ENCODE results near the gene COL5A2.

Gene COL5A2

GRCh38 chr2:189095101-189095500 lies 84.5 kb downstream of the COL5A2 start:
- DNase-seq: no peak

GRCh38 chr2:189092936-189093335 lies 86.6 kb downstream of the COL5A2 start:
- no peak for DNase-seq

DNA sequence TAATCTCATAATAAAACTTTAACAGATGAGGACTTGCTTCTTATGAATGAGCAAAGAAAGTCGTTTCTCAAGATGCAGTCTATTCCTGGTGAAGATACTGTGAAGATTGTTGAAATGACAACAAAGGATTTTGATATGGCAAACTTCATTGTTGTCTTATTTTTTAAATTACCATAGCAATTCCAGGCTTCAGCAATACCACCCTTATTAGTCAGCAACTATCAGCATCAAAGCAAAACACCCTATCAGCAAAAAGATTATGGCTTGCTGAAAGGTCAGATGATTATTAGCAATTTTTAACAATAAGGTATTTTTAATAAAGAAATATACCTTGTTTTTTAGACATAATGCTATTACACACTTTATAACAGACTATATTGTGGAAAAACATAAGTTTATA lies 88.3 kb downstream of the COL5A2 start:
- no peak for DNase-seq

GRCh38 chr2:189088591-189089205 lies 90.9 kb downstream of the COL5A2 start:
- DNase-seq: no peak

- no peak for DNase-seq
Measured at GRCh38 chr2:189086710-189087109, 92.9 kb downstream of the COL5A2 start.

GRCh38 chr2:189086250-189086649 lies 93.3 kb downstream of the COL5A2 start:
- no peak for DNase-seq

GRCh38 chr2:189083606-189084005 lies 96.0 kb downstream of the COL5A2 start:
- DNase-seq: no peak

DNA sequence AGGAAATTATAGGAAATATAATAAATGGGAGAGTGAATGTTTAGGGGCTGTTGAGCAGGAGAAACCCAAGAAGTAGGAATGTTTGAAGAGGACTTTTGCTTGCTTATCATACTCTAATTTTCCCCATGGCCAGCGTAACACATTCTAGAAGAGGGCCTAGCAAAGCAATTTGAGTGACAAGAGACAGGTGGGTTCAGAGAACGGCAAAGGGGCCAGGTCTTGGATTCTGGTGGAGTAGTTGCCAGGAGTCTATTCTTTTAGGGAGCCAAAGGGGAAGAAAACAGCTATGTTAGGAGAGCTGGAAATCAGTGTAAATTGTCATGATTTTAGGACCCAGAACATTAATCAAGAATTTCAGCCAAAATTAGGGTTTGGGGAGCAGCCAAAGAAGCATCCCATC lies 96.5 kb downstream of the COL5A2 start:
- no peak for DNase-seq

DNA sequence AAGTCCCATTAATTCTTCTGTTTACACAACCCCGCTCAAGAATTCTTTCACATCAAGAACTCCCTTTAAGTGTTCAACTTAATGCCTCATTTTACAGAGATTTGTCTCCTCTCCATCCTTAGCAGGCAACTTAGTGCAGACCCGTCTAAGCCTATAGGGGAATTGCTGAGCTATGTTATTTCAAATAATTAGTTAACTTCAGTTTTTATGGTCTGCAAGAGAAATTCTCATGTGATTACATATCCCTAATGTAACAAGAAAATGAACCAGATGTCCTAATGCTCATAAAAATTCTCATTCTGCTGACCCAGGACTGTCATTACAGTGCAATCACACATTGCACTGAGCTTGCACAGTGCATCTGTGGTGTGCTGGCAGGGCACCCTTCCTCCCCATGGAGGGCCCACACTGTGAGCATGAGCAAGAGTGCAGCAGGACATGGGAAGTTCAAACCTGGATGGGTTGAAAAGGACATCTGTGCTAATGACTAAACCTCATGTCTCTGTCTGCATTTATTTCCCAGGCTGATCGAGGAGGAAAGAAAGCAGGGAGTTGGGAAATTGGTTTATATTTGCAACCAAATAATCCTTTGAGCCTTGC lies 97.1 kb downstream of the COL5A2 start:
- DNase-seq: no peak

DNA sequence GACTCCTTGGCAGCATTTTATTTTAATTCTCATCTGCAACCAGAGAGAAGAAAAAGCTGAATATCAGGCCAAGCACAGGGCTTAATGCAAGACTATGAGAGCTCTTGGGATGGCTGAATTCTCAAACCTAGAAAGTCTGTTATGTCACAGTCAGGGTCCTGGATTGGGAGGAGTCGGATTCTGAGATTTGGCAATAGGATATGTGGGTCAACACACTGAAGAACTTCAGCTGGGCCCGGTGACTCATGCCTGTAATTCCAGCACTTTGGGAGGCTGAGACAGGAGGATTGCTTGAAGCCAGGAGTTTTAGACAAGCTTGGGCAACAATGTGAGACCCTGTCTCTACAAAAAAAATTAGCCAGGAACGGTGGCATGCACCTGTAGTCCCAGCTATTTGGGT lies 103.0 kb downstream of the COL5A2 start:
- no peak for DNase-seq

DNA sequence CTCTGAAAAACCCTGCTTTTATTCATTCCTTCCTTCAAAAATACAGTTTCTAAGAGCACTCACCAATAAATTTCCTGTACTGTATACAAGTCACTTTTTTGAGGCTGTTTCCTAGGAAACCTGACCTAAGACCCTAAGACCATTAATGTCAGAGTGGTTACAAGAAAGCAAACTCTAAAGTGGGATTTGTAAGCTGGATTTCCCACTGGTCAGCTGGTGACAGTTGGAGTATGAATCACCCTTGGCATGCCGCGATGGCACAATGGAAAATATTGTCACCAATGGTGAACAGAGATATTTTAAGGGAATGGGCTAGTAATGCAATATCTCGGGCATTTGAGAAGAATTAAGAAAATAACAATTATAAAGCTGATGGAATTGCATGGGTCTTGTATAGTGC lies 103.4 kb downstream of the COL5A2 start:
- DNase-seq: no peak

DNA sequence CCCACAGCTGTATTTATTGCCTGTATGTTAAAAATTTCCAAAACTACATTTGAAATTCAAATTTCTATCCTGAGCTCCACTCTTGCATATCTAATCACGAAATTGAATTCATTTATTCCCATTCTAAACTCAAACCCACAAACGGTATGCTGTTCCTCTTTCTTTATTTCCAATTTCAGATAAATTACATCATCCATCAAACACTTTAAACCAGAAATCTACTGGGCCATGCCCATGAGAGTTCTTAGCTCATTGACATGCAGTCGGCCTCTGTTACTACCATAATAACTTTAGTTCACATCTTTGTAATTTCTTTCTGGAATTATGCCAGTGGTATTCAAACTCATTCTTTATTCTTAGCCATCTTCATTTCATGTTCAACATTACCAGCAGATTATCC lies 105.1 kb downstream of the COL5A2 start:
- DNase-seq: no peak

DNA sequence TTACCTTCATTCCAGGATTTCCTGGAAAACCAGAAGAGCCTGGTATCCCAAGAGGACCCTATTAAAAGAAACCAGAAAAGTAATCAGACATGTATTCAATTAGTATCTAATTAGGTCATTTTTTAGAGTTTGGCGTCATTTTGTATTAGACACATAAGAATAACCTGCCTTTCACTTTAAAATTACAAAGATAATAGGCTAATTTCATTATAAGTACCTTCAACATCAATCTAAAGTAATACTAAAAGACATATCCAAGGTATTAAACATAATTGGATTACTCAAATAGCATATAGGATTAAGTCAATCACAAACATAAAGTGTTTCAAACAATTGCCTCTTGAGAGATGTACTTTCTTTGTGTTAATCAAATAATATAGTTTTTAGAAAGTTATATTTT lies 107.5 kb downstream of the COL5A2 start:
- DNase-seq: no peak

DNA sequence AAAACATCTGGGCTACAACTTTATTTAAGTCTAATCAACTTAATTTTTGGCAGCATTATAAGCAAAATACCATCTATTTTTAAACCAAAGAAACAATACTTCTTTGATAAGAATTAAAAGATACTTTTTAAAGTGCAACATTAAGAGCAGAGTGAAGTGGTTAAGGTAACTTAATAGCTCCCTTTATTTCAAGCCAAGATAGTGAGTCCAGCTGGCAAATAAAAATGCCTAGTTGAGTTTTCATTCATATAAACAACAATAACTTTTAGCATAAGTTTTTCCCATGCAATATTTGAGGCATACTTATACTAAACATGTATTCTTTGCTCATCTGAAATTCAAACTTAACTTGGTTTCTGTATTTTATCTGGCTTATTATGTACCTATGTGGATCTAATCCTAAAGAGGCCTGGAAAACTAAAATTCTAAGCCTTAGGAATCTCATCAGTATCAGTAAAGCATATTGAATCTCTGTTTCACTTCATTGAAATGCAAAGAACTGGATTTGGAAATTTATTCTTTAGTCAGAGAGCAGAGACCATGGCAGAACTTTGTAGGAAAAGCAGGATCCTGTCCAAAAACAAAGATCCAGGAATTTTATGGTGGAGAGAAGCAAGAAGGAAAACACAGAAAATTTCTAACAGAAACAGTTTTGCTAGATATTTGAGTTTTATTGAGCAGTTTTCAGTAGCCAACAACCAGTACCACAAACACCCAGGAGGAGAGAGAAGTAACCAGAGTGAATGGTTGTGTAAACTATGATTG lies 109.5 kb downstream of the COL5A2 start:
- DNase-seq: no peak

DNA sequence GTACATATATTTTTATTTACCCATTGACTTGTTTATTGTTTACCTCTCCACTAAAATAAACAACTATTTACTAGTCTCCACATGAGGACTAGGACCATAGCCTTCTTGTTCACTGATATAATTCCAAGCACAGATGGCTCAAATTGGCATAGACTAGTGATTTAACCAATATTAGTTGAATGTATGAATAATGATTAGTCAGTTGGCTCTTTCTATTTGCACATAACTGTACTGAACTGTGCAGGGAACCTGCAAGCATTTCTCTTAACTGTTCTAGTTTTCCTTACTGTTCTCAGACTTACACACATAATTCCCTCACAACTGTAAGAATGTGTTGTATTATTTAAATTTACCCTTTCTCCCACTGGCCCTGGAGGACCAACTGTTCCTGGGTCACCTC lies 113.5 kb downstream of the COL5A2 start:
- DNase-seq: no peak

DNA sequence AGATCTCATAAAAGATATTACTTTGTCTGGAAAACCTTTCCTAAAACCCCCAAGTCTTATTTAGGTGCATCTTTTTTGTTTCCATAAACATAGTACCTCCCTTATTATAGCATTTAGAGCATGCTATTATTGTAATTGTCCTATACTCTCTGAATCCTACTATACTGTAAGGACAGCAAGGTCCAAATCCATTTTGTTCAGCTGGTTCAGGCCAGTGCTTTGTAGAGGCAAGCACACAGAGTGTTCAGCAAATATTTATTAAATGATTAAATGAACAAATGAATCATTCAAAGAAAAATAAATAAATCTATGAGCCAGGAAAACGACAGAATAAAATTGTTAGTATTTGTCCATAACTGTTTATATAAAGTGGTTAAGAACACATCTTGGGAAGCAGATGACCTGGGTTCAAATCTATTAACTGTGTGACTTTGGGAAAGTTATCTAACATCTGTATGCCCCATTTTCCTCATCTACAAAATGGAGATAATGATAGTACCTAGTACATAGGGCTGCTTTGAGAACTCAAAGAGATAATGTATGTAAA lies 119.4 kb downstream of the COL5A2 start:
- no peak for DNase-seq

- DNase-seq: no peak
Measured at GRCh38 chr2:189057316-189057715, 122.2 kb downstream of the COL5A2 start.

- no peak for DNase-seq
Measured at GRCh38 chr2:189056200-189057106, 123.1 kb downstream of the COL5A2 start.

DNA sequence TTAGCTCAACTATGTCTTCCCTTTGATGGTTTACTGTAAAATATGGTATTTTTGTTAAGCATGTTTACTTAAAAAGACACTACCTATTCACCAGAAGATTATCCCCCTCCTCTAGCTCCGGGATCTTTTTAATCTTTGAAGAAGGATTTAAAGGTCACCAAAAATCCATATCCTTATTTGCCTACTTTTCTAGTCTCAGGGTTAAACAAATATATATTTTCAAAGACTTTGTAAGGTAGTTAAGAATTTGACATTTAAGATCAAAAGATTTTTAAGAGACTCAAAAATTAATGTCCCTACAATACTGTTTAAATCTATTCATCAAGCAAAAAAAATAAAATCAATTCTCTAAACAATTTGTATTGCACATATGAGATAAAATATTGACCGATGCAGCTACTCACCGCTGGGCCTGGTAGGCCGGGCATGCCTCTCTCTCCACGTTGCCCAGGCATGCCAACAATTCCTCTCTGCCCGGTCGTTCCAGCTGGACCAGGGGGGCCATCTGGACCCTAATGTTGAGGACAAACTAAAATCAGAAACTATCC lies 129.3 kb downstream of the COL5A2 start:
- DNase-seq: no peak

GRCh38 chr2:189049709-189050164 lies 129.8 kb downstream of the COL5A2 start:
- DNase-seq: no peak

DNA sequence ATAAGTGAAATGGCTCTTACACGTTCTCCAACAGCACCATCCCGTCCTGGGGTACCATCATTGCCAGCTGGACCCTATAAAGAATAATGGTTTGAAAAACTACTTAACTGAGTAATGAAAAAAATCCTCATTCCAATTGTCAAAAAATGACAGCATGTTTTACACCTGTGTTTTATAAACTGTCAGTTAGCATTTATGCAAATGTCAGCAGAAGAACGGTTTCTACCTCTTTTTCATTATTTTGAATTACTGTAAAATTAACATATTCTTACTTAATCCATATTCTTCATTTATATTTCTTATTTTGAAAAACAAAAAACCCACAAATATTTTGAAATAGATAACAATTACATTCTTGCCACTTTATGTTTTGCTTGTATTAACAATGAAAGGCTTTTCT lies 131.4 kb downstream of the COL5A2 start:
- DNase-seq: no peak

GRCh38 chr2:189047171-189047888 lies 132.2 kb downstream of the COL5A2 start:
- DNase-seq: no peak
